Trophoblast cell (in vitro differentiated cells and primary cell): Measurements from ENCODE around the gene OR13A1.

ENCODE experiments used
- DNase-seq, 2 donors: peaks; one replicate each; pipeline ENCODE4 v3.0.0-alpha.2; 2016
- H2AFZ ChIP-seq: 2 replicates; pipeline ENCODE4 v1.6.1; 2013; ENCODE audit warnings: low read length, moderate library complexity, mild to moderate bottlenecking; ENCODE audit not compliant: insufficient read depth, poor library complexity
- H2AK5ac ChIP-seq: 2 replicates; pipeline ENCODE4 v1.6.1; 2013; ENCODE audit warnings: mild to moderate bottlenecking, low read length
- H2BK120ac ChIP-seq: 2 replicates; pipeline ENCODE4 v1.6.1; 2013; ENCODE audit warnings: low read length, mild to moderate bottlenecking, moderate library complexity; ENCODE audit not compliant: insufficient read depth, poor library complexity
- H2BK12ac ChIP-seq: 2 replicates; pipeline ENCODE4 v1.6.1; 2013; ENCODE audit warnings: mild to moderate bottlenecking, low read length, moderate library complexity
- H2BK5ac ChIP-seq: 2 replicates; pipeline ENCODE4 v1.6.1; 2013; ENCODE audit warnings: low read length, low read depth, moderate library complexity, mild to moderate bottlenecking; ENCODE audit not compliant: poor library complexity
- H3K14ac ChIP-seq: 2 replicates; pipeline ENCODE4 v1.6.1; 2013; ENCODE audit warnings: mild to moderate bottlenecking, low read length
- H3K18ac ChIP-seq: 2 replicates; pipeline ENCODE4 v1.6.1; 2013; ENCODE audit warnings: mild to moderate bottlenecking, low read length
- H3K23ac ChIP-seq: 2 replicates; pipeline ENCODE4 v1.6.1; 2013; ENCODE audit warnings: low read length
- H3K27ac ChIP-seq: 2 replicates; pipeline ENCODE4 v1.5.1; 2013; ENCODE audit warnings: low read depth, mild to moderate bottlenecking, inconsistent platforms, low read length, moderate library complexity
- H3K27me3 ChIP-seq: 2 replicates; pipeline ENCODE4 v1.6.1; 2013; ENCODE audit warnings: inconsistent platforms, mild to moderate bottlenecking, low read length, moderate library complexity; ENCODE audit not compliant: insufficient read depth
- H3K36me3 ChIP-seq, 2 experiments: 1 replicate in 1 of 2; 2 replicates in 1 of 2; pipeline ENCODE4 v1.6.1; 2013; ENCODE audit warnings: low read length in 2 of 2, mild to moderate bottlenecking in 2 of 2, moderate library complexity in 1 of 2; ENCODE audit not compliant: insufficient read depth in 2 of 2, control insufficient read depth in 1 of 2
- H3K4ac ChIP-seq: 2 replicates; pipeline ENCODE4 v1.6.1; 2013; ENCODE audit warnings: low read depth, mild to moderate bottlenecking, low read length, moderate library complexity
- H3K4me1 ChIP-seq, 2 experiments: 1 replicate in 1 of 2; 2 replicates in 1 of 2; pipeline ENCODE4 v1.6.1; 2013; ENCODE audit warnings: low read length in 2 of 2, mild to moderate bottlenecking in 2 of 2, moderate library complexity in 1 of 2; ENCODE audit not compliant: insufficient read depth in 2 of 2, control insufficient read depth in 1 of 2
- H3K4me2 ChIP-seq: 2 replicates; pipeline ENCODE4 v1.6.1; 2013; ENCODE audit warnings: inconsistent platforms, mild to moderate bottlenecking, low read length, moderate library complexity
- H3K4me3 ChIP-seq: 2 replicates; pipeline ENCODE4 v1.5.1; 2013; ENCODE audit warnings: mild to moderate bottlenecking, low read depth, low read length, inconsistent platforms
- H3K79me1 ChIP-seq: one replicate; pipeline ENCODE4 v1.6.1; 2013; ENCODE audit warnings: low read length
- H3K79me2 ChIP-seq: 2 replicates; pipeline ENCODE4 v1.6.1; 2013; ENCODE audit warnings: low read length, mild to moderate bottlenecking; ENCODE audit not compliant: control insufficient read depth, insufficient read depth, poor library complexity
- H3K9ac ChIP-seq: 2 replicates; pipeline ENCODE4 v1.6.1; 2013; ENCODE audit warnings: mild to moderate bottlenecking, low read length
- H3K9me3 ChIP-seq: 2 replicates; pipeline ENCODE4 v1.6.1; 2013; ENCODE audit warnings: low read depth, mild to moderate bottlenecking, control low read depth, inconsistent platforms, low read length; ENCODE audit not compliant: insufficient read depth
- H4K12ac ChIP-seq: 2 replicates; pipeline ENCODE4 v1.6.1; 2013; ENCODE audit warnings: low read depth, mild to moderate bottlenecking, low read length, moderate library complexity
- H4K8ac ChIP-seq: 2 replicates; pipeline ENCODE4 v1.6.1; 2013; ENCODE audit warnings: low read depth, mild to moderate bottlenecking, low read length, moderate library complexity
- H4K91ac ChIP-seq: one replicate; pipeline ENCODE4 v1.6.1; 2013; ENCODE audit warnings: low read depth, mild to moderate bottlenecking, low read length, moderate library complexity
- WGBS: extraction: QIAGEN DNeasy Blood & Tissue Kit; methylation state at CpG from one replicate; pipeline ENCODE4 v1.1.7; 2013; ENCODE audit warnings: missing lambda C conversion rate; ENCODE audit not compliant: insufficient read length, insufficient coverage; ENCODE audit errors: extremely low coverage; 5-methylcytosine and 5-hydroxymethylcytosine counted together

Gene OR13A1

DNA sequence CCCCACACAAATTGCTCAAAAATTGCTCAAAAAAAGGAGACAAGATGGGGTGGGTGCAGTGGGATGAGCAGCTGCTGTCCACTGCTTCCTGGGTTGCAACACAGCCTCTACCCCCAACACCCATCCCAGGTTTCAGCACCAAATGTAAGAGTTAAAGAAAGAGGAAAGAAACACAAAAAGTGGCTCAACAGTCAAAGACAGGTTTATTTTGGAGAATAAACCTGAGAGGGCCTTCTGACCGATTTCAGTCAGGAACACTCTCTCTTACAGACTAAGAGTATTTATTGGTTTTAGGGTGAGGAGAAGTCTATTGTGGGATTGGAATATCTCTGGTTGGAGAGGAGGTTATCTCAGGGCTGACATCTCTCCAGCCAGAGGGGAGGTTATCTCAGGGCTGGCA lies 28.4 kb downstream of the OR13A1 start:
- no peak overlapping the region for H4K8ac ChIP-seq
- H2AFZ ChIP-seq, result no peak overlapping the region
- no peak overlapping the region for H2BK5ac ChIP-seq
- DNase-seq, result no peak
- H2BK12ac ChIP-seq, result no peak overlapping the region
- no peaks in the 10 kb centered on the region for H3K79me1 ChIP-seq
- H2BK120ac ChIP-seq, result no peak overlapping the region
- no peaks in the 10 kb centered on the region for H3K79me2 ChIP-seq
- H3K4me2 ChIP-seq, result no peak overlapping the region
- no peaks in the 10 kb centered on the region for H3K9me3 ChIP-seq
- no peak overlapping the region for H4K91ac ChIP-seq
- no peak overlapping the region for H3K23ac ChIP-seq
- no peak overlapping the region for H3K4me3 ChIP-seq
- H3K27ac ChIP-seq, result no peak overlapping the region
- H3K18ac ChIP-seq, result no peak overlapping the region
- H3K4ac ChIP-seq, result no peak overlapping the region
- no peak overlapping the region for H4K12ac ChIP-seq
- H3K36me3 ChIP-seq, result no peaks in the 10 kb centered on the region
- no peak overlapping the region for H3K14ac ChIP-seq
- no peaks in the 10 kb centered on the region for H3K27me3 ChIP-seq
- no peak overlapping the region for H3K9ac ChIP-seq
- no peaks in the 10 kb centered on the region for H3K4me1 ChIP-seq
- no CpG with 5 or more reads among the region's 1 CpG for WGBS
- H2AK5ac ChIP-seq, result no peak overlapping the region

DNA sequence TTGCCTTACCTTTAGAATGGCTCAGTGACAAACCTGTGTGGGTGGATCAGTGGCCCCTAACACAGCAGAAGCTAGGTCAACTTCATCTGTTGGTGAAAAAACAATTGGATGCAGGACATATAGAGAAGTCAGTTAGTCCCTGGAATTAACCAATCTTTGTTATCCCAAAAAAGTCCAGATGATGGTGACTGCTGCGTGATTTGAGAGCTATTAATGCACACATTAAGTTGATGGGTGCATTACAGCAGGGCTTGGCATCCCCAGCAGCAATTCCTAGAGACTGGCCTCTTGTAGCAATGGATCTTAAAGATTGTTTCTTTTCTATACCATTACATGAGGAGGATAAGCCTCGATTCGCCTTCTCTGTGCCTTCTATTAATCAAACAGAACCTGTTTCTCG lies 33.3 kb downstream of the OR13A1 start:
- no peaks in the 10 kb centered on the region for H3K27me3 ChIP-seq
- H3K9me3 ChIP-seq, result no peaks in the 10 kb centered on the region
- no peak overlapping the region for H3K14ac ChIP-seq
- WGBS, result no CpG with 5 or more reads among the region's 4 CpGs
- H4K8ac ChIP-seq, result no peak overlapping the region
- H3K9ac ChIP-seq, result no peak overlapping the region
- H3K18ac ChIP-seq, result no peak overlapping the region
- H4K12ac ChIP-seq, result no peak overlapping the region
- no peaks in the 10 kb centered on the region for H3K36me3 ChIP-seq
- H3K4me1 ChIP-seq, result no peaks in the 10 kb centered on the region
- H2BK120ac ChIP-seq, result no peak overlapping the region
- H3K27ac ChIP-seq, result no peak overlapping the region
- H3K4me3 ChIP-seq, result no peak overlapping the region
- H3K4ac ChIP-seq, result no peak overlapping the region
- no peak overlapping the region for H2AFZ ChIP-seq
- no peaks in the 10 kb centered on the region for H3K79me2 ChIP-seq
- no peak overlapping the region for H2AK5ac ChIP-seq
- no peaks in the 10 kb centered on the region for H3K79me1 ChIP-seq
- no peak overlapping the region for H2BK5ac ChIP-seq
- H3K4me2 ChIP-seq, result no peak overlapping the region
- no peak overlapping the region for H4K91ac ChIP-seq
- no peak for DNase-seq
- no peak overlapping the region for H3K23ac ChIP-seq
- no peak overlapping the region for H2BK12ac ChIP-seq

GRCh38 chr10:45280113-45280760 lies 35.2 kb downstream of the OR13A1 start:
- Histone ChIP-seq H3K27ac (no peak overlapping the region), H2BK5ac (no peak overlapping the region), H3K4ac (no peak overlapping the region), H3K4me1 (no peaks in the 10 kb centered on the region), H3K79me2 (no peaks in the 10 kb centered on the region), H3K4me3 (no peak overlapping the region), H3K27me3 (no peaks in the 10 kb centered on the region), H3K18ac (no peak overlapping the region), H3K79me1 (no peaks in the 10 kb centered on the region), H2BK12ac (no peak overlapping the region), H3K14ac (no peak overlapping the region), H3K9me3 (no peaks in the 10 kb centered on the region), H3K9ac (no peak overlapping the region), H2AK5ac (no peak overlapping the region), H4K12ac (no peak overlapping the region), H2BK120ac (no peak overlapping the region), H2AFZ (no peak overlapping the region), H3K23ac (no peak overlapping the region), H3K4me2 (no peak overlapping the region), H4K91ac (no peak overlapping the region), H3K36me3 (no peaks in the 10 kb centered on the region), H4K8ac (no peak overlapping the region)
- WGBS, result no CpG with 5 or more reads among the region's 3 CpGs
- no peak for DNase-seq

DNA sequence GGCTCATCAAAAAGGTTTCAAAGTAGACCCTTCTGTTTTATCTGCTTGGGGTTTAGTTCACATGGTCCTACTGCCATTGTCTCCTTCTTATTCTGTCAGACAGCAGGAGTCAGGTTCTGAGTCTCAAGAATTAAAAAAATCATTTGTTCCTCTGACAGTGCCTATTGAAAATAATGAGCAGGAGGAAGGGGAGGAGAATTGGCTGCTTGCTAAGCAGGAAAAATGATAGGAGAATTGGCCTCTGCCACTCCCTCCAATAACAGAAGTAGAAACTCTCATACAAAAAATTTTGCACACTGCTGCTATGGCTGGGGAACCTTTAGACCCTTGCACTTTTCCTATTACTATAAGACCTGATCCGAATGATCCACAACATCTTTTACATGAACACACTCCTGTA lies 35.7 kb downstream of the OR13A1 start:
- Histone ChIP-seq H3K79me2 (no peaks in the 10 kb centered on the region), H3K4ac (no peak overlapping the region), H3K27ac (no peak overlapping the region), H2BK12ac (no peak overlapping the region), H3K4me2 (no peak overlapping the region), H3K14ac (no peak overlapping the region), H2BK120ac (no peak overlapping the region), H2BK5ac (no peak overlapping the region), H2AK5ac (no peak overlapping the region), H3K79me1 (no peaks in the 10 kb centered on the region), H3K18ac (no peak overlapping the region), H3K4me1 (no peaks in the 10 kb centered on the region), H3K9ac (no peak overlapping the region), H3K4me3 (no peak overlapping the region), H4K8ac (no peak overlapping the region), H3K27me3 (no peaks in the 10 kb centered on the region), H3K9me3 (no peaks in the 10 kb centered on the region), H4K91ac (no peak overlapping the region), H3K23ac (no peak overlapping the region), H3K36me3 (no peaks in the 10 kb centered on the region), H4K12ac (no peak overlapping the region), H2AFZ (no peak overlapping the region)
- no CpG with 5 or more reads among the region's 1 CpG for WGBS
- DNase-seq, result no peak
